Caco-2 (cell line): ENCODE results near the gene RAB40B. TPM values are rescaled to one million over a fixed set of nuclear protein-coding genes. Genes with fewer than 3 reads are reported as not detected.

Source experiments
- BruUV-seq: library from RNA; stranded (reverse); fragments of 400-500 nt; replicated peaks from 2 replicates; lab custom pipeline; 2021; lab: Mats Ljungman, UMichigan
- CTCF ChIA-PET: fragments of 300-600 bp; sonication (Branson Sonifier 250); formaldehyde crosslinking; loops from one replicate; lab custom pipeline; 2022; ENCODE audit warnings: antibody characterized with exemption; lab: Charles Lee
- POLR2A ChIA-PET: fragments of 300-600 bp; sonication (Branson Sonifier 250); formaldehyde crosslinking; loops from one replicate; lab custom pipeline; 2022; ENCODE audit warnings: antibody characterized with exemption; lab: Charles Lee
- DNase-seq, 2 experiments: peaks; one replicate each; pipeline versions ENCODE4 v3.0.0 to v3.0.0-alpha.2; 2020 to 2022
- H3K27me3 ChIP-seq: replicated peaks from 2 replicates; pipeline ENCODE4 v1.6.0; 2011; ENCODE audit warnings: low read length; ENCODE audit not compliant: control insufficient read depth, insufficient read depth
- H3K36me3 ChIP-seq: 2 replicates; pipeline ENCODE4 v1.5.1; 2011; ENCODE audit warnings: low read length; ENCODE audit not compliant: control insufficient read depth, insufficient read depth
- H3K4me1 ChIP-seq: fragments of 250-450 bp; sonication (Bioruptor Pico); 2 replicates; pipeline ENCODE4 v1.5.1; 2020; ENCODE audit warnings: mild to moderate bottlenecking
- H3K4me3 ChIP-seq: 2 replicates; pipeline ENCODE4 v1.5.1; 2011; ENCODE audit warnings: low read depth, mild to moderate bottlenecking, control low read depth, low read length
- H3K9me3 ChIP-seq: fragments of 250-450 bp; sonication (Bioruptor Pico); 2 replicates; pipeline ENCODE4 v1.5.1; 2020; ENCODE audit warnings: mild to moderate bottlenecking, moderate library complexity
- H3K27ac Mint-ChIP-seq: one replicate; pipeline ENCODE4 v1.8.0; 2022; ENCODE audit warnings: mixed read lengths; ENCODE audit not compliant: unreplicated experiment
- H3K27me3 Mint-ChIP-seq: one replicate; pipeline ENCODE4 v1.8.0; 2022; ENCODE audit warnings: mixed read lengths; ENCODE audit not compliant: insufficient read depth, unreplicated experiment
- H3K36me3 Mint-ChIP-seq: one replicate; pipeline ENCODE4 v1.8.0; 2022; ENCODE audit warnings: mild to moderate bottlenecking, mixed read lengths; ENCODE audit not compliant: insufficient read depth, unreplicated experiment
- H3K4me1 Mint-ChIP-seq: one replicate; pipeline ENCODE4 v1.8.0; 2022; ENCODE audit warnings: low read depth, mixed read lengths; ENCODE audit not compliant: unreplicated experiment
- H3K4me3 Mint-ChIP-seq: one replicate; pipeline ENCODE4 v1.8.0; 2022; ENCODE audit warnings: mild to moderate bottlenecking, moderate library complexity, mixed read lengths; ENCODE audit not compliant: unreplicated experiment
- H3K9me3 Mint-ChIP-seq: one replicate; pipeline ENCODE4 v1.8.0; 2022; ENCODE audit warnings: mixed read lengths; ENCODE audit not compliant: unreplicated experiment
- intact Hi-C: fragments of 100-400 bp; cut with micrococcal nuclease; formaldehyde crosslinking; loops from one replicate; pipeline ENCODE4 v1.10.0; 2022; ENCODE audit not compliant: unreplicated experiment
- microRNA-seq: library from miRNA; unstranded; fragments of <30 nt; microRNA quantifications from one replicate; pipeline ENCODE4 v1.2.0, GENCODE V29; 2022
- total RNA-seq: library from RNA; stranded (reverse); gene quantifications from 2 replicates; pipeline ENCODE4 v1.2.3, GENCODE V29; 2022
- TF ChIP-seq, protein P1 (sequence below), 2 experiments: fragments of 200-600 bp in 1 of 2; IDR thresholded peaks; 1 replicate in 1 of 2; 2 replicates in 1 of 2; pipeline versions ENCODE4 v1.5.1 to v1.8.0; 2011 to 2022; ENCODE audit warnings: antibody characterized with exemption in 1 of 2, control low read depth in 1 of 2, inconsistent platforms in 1 of 2, low read depth in 1 of 2, low read length in 1 of 2, mild to moderate bottlenecking in 1 of 2, moderate library complexity in 1 of 2; ENCODE audit not compliant: insufficient read depth in 1 of 2, severe bottlenecking in 1 of 2, unreplicated experiment in 1 of 2

The RAB40B gene
- total RNA-seq, 1 experiment from 2014 or later: 8.8 TPM

DNA sequence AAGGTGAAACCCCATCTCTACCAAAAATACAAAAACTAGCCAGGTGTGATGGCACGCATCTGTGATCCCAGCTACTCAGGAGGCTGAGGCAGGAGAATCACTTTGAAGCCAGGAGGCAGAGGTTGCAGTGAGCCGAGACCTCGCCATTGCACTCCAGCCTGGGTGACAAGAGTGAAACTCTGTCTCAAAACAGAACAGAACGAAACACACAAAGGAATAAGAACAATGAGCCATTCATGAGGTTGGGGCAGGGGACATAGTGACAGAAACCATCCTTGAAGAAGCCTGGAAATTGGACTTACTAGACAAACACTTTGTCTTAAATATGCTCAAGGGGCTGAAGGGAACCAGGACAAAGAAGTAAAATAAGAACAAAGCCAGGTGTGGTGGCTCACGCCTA is 89.7 kb downstream of the RAB40B start:
- Mint-ChIP-seq H3K27ac (no peak overlapping the region), H3K4me1 (peaks cover 7% of the 10 kb centered on the region), H3K4me3 (no peak overlapping the region), H3K36me3 (peaks cover 100% of the 10 kb centered on the region), H3K27me3 (no peaks in the 10 kb centered on the region), H3K9me3 (no peaks in the 10 kb centered on the region)
- H3K4me1 ChIP-seq: no peaks in the 10 kb centered on the region
- TF ChIP-seq, protein P1, sequence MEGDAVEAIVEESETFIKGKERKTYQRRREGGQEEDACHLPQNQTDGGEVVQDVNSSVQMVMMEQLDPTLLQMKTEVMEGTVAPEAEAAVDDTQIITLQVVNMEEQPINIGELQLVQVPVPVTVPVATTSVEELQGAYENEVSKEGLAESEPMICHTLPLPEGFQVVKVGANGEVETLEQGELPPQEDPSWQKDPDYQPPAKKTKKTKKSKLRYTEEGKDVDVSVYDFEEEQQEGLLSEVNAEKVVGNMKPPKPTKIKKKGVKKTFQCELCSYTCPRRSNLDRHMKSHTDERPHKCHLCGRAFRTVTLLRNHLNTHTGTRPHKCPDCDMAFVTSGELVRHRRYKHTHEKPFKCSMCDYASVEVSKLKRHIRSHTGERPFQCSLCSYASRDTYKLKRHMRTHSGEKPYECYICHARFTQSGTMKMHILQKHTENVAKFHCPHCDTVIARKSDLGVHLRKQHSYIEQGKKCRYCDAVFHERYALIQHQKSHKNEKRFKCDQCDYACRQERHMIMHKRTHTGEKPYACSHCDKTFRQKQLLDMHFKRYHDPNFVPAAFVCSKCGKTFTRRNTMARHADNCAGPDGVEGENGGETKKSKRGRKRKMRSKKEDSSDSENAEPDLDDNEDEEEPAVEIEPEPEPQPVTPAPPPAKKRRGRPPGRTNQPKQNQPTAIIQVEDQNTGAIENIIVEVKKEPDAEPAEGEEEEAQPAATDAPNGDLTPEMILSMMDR (IDR thresholded peaks at IDR 0.05; ENCODE audit: insufficient read depth in 1 of 2, low read depth in 1 of 2, low read length in 1 of 2, severe bottlenecking in 1 of 2, unreplicated experiment in 1 of 2): no peak
- no TSS peak for BruUV-seq
- no peak overlapping the region for H3K4me3 ChIP-seq
- ChIA-PET CTCF (interaction anchor here (0.6 kb wide), 1 partner anchor 692 kb away, joined by 5 read pairs; no protein-coding TSS in a partner anchor), POLR2A (no interaction called here)
- H3K9me3 ChIP-seq: no peaks in the 10 kb centered on the region
- no peak for DNase-seq
- intact Hi-C loops: no loop called here
- peaks cover 3% of the 10 kb centered on the region; the same call in 1 of the 2 replicates for H3K36me3 ChIP-seq
- no peaks in the 10 kb centered on the region for H3K27me3 ChIP-seq

DNA sequence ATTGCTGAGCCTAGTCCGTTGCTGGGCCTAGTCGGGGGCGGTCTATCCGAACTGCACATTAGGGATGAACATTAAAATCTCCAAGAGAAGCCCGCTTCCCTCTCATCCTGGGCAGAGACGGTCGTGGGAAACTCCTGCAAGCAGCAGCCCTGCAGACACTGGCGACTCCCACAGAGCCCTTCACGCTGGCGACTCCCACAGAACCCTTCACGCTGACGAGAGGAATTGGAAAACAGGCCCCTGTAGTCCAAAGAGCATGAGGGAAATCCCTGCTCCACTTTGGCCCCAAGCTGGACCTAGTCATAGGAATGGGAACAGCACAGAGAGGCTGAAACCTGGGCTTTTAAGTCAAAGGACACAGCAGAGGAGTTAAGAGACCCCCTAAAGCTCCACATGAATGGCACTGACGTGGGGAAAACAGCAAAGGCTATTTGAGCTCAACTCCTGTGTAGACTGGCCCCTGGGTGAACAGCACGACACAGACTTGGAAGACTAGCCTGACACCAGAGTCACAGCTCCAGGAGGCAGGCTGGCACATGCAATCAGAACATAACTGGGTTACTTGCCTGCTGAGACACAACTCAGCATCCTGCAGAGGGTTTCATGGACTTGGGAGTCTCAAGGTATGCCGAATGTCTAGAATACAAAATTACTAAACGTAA is 92.4 kb downstream of the RAB40B start:
- Mint-ChIP-seq H3K36me3 (peaks cover 100% of the 10 kb centered on the region), H3K27me3 (no peaks in the 10 kb centered on the region), H3K9me3 (no peaks in the 10 kb centered on the region), H3K4me3 (no peak overlapping the region), H3K4me1 (no peaks in the 10 kb centered on the region), H3K27ac (no peak overlapping the region)
- ChIA-PET CTCF (no interaction called here), POLR2A (interaction anchor here (0.7 kb wide), 1 partner anchor 970 kb away, joined by 3 read pairs; no protein-coding TSS in a partner anchor)
- no peaks in the 10 kb centered on the region for H3K27me3 ChIP-seq
- BruUV-seq: no TSS peak
- no peaks in the 10 kb centered on the region for H3K4me1 ChIP-seq
- TF ChIP-seq, protein P1 (IDR thresholded peaks at IDR 0.05; ENCODE audit: insufficient read depth in 1 of 2, low read depth in 1 of 2, low read length in 1 of 2, severe bottlenecking in 1 of 2, unreplicated experiment in 1 of 2): no peak
- peaks cover 3% of the 10 kb centered on the region; the same call in 1 of the 2 replicates for H3K36me3 ChIP-seq
- DNase-seq: no peak
- no peaks in the 10 kb centered on the region for H3K9me3 ChIP-seq
- no peak overlapping the region for H3K4me3 ChIP-seq
- intact Hi-C loops: no loop called here

Small RNA genes lying within 50 kb of the gene (microRNA-seq; reads per million reads assigned to microRNA genes)
- gene MIR4525: 0.56 reads per million

Other genes with a start within 250 kb of the RAB40B start
- 99.6 and 99.9 TPM in 2 replicates for gene CYBC1, start 247.9 kb downstream of the RAB40B start, total RNA-seq
- gene NARF, start 240.0 kb downstream of the RAB40B start, total RNA-seq: 62.1 and 66.1 TPM in 2 replicates
- 118 and 124 TPM in 2 replicates for gene FOXK2, start 179.0 kb downstream of the RAB40B start, total RNA-seq
- gene WDR45B, start 50.3 kb downstream of the RAB40B start, total RNA-seq: 106 and 110 TPM in 2 replicates
- 47.2 and 53.6 TPM in 2 replicates for gene FN3KRP, start 18.0 kb upstream of the RAB40B start, total RNA-seq
- gene FN3K, start 36.9 kb upstream of the RAB40B start, total RNA-seq: 55.7 and 60.0 TPM in 2 replicates
- gene TBCD, start 53.4 kb upstream of the RAB40B start, total RNA-seq: 94.6 and 108 TPM in 2 replicates
- gene ZNF750, start 141.3 kb upstream of the RAB40B start, total RNA-seq: 0.14 and 0.19 TPM in 2 replicates